GM19351 (cell line): ENCODE results near the gene SLCO3A1.

ENCODE experiments used
- ATAC-seq: cut with Tn5 transposase; IDR thresholded peaks from one replicate; pipeline ENCODE4 v1.9.1; 2021; ENCODE audit warnings: mild to moderate bottlenecking, moderate library complexity; ENCODE audit not compliant: unreplicated experiment

SLCO3A1 gene

GRCh38 chr15:91853511-91853947 is at the start of gene SLCO3A1:
TSS of gene SLCO3A1 (plus strand) at chr15:91853708.
- peak; percentile 5 for ATAC-seq

DNA sequence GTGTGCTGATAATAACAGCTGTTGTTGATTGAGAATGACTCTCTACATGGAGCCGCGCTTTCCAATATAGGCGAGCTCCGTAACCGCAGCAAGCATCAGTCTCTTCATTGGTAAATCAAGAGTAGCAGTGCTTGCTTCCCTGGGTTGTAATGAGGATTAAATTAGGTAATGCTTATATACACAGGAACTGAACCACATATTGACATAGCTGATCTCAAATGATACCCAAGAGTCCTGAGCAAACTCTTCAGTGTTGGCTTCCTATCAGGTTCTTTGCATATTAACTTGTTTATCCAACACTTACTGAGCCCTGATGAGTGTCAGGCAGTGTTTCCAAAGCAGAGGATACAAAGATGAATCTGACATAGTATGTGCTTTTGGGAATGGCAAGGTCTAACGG is 46.4 kb upstream of the SLCO3A1 start:
- no peak for ATAC-seq

DNA sequence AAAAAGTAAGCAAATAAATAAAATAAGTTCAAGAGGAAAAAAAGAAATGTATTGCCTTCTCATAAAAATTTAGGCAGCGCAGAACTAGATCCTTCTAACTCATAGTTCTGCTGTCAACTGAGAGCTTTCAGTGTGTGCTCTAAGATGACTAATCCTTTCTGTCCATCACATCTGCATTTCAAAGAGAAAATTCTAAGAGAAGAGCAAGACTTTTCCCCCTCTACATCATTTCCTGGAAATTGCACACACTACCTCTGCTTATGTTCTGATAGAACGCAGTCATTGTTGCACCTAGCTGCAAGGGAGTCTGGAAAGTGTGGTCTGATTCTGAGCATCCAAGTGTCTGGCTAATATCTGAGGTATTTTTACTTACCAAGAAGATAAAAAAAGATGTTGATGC is 39.6 kb upstream of the SLCO3A1 start:
- no peak for ATAC-seq

- no peak for ATAC-seq
These were observed 36.6 kb upstream of the SLCO3A1 start for GRCh38 chr15:91816942-91817341.

DNA sequence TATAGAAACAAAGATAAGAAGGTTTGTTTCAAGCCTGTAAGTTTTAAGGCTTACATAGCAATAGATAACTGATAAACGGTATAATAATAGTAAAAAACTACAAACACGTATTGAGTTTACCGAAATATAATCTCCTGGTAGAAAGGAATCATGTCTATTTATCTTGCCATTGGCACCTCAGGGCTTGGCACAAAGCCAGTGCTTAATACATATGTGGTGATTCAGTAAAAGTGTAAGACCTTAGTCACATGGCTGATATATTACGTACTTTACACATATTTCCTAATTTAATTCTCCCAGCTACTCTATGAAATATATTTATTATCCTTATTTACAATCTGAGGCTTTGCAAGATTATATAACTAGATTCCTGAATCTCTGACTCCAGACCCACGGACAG is 32.0 kb upstream of the SLCO3A1 start:
- no peak for ATAC-seq

- ATAC-seq, result no peak
These were observed 29.3 kb upstream of the SLCO3A1 start for GRCh38 chr15:91824256-91824655.

- ATAC-seq, result no peak
These were observed 27.1 kb upstream of the SLCO3A1 start for GRCh38 chr15:91826443-91826842.

DNA sequence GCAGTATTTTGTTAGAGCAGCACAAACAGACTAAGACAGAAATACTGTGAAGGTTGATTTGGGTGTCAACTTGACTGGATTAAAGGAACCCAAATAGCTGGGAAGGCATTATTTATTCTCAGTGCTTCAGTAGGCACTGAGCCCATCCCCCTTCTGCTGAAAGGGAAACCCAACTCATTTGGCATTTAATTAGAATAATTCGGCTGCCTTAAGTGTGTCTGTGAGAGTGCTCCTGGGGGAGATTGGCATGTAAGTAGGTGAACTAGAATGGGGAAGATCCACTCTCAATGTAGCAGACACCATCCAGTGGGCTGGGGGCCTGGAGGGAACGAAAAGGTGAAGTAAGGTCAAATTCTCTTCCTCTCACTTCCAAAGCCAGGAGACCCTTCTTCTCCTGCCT is 20.5 kb upstream of the SLCO3A1 start:
- ATAC-seq, result no peak

- no peak for ATAC-seq
These were observed 13.6 kb upstream of the SLCO3A1 start for GRCh38 chr15:91839867-91840266.

GRCh38 chr15:91841861-91842260 is 11.6 kb upstream of the SLCO3A1 start:
- no peak for ATAC-seq

- ATAC-seq, result no peak
These were observed 9.2 kb upstream of the SLCO3A1 start for GRCh38 chr15:91844341-91844740.

DNA sequence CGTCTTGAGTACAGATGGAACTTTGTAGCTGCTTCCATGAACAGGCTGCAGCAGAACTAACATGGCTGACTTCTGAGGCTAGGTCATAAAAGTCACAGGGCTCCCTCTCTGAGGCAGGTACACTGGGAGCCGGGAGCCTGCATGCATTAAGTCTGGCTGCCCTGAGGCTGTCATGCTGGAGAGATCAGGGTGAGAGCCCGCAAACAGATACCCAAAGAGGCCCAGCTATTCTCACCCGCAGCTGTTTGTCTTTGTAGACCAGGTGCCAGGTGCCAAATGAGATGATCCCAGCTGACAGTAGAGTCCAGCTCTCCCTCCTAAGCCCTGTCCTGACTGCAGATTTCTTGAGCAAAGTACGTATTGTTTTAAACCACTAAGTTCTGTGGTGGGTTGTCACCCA is 8.6 kb upstream of the SLCO3A1 start:
- ATAC-seq, result no peak

GRCh38 chr15:91845720-91846119 is 7.8 kb upstream of the SLCO3A1 start:
- ATAC-seq, result no peak

- ATAC-seq, result no peak
These were observed 4.3 kb upstream of the SLCO3A1 start for GRCh38 chr15:91849180-91849579.

DNA sequence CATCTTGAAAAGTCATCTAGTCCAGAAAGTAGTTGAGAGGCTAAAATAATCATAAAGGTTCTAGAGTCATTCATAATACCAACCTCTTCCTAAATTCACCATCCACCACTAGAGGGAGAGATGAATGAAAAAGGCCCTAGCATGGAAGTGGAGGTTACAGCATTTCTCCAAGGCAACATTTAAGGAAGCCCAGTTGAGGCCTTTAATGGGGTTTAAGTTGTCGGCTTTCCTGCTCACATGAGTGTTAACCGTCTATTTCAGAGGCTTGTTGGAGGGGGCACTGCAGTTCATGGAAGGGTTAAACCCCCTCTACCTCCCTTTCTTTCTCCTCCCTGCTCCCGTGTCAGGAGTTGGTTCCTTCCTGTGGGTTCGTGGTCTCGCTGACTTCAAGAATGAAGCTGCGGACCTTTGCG is 3.8 kb upstream of the SLCO3A1 start:
- no peak for ATAC-seq

GRCh38 chr15:91852741-91853510 is 582 bp upstream of the SLCO3A1 start:
- peak; percentile 44 for ATAC-seq

DNA sequence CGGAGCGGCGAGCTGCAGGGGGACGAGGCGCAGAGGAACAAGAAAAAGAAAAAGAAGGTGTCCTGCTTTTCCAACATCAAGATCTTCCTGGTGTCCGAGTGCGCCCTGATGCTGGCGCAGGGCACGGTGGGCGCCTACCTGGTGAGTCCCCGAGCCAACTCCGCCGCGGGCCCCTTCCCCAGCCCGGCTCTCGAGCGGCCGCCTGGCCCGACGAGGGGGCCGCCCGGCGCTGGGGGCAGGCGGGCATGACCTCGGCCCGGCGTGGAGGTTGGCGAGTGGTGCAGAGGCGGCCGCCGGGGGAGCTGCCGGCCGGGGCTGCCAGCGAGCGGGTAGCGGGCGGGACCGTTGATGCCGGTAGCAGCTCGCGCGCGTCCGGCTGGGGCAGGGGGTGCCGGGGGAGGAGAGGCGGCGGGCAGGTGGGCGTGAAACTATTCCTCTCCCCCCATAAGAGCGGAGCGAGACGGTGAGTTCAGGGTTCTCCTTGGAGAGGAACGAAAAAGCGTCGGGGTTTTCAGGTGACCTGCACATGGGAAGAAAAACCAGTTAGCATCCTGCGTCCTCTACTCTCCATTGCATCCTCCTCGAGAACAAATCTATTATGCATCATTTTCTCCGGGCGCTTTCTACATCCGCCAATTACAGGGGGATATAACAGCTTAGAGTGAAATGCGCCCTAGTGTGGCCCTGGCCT is 585 bp downstream of the SLCO3A1 start:
- no peak for ATAC-seq

DNA sequence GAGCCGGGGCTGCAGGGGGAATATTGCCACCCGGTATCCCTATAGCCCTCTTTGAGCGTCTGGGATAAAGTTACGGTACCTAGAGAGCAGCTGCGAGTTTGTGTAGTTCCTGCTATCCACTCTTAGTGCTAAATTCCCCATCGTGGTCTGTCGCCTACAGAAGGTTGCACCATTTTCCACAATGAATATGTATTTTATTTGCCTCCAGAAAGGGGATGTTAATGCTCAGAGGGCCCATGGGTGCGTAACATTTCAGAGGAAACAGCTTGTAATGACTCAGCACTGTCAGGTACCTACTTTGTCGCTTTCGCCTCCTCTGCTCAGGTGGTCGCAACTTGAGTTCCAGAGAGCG is 1.1 kb downstream of the SLCO3A1 start:
- ATAC-seq, result no peak

GRCh38 chr15:91855241-91855640 is 1.7 kb downstream of the SLCO3A1 start:
- ATAC-seq, result no peak

- ATAC-seq, result peak; percentile 19
These were observed 2.4 kb downstream of the SLCO3A1 start for GRCh38 chr15:91855684-91856489.

DNA sequence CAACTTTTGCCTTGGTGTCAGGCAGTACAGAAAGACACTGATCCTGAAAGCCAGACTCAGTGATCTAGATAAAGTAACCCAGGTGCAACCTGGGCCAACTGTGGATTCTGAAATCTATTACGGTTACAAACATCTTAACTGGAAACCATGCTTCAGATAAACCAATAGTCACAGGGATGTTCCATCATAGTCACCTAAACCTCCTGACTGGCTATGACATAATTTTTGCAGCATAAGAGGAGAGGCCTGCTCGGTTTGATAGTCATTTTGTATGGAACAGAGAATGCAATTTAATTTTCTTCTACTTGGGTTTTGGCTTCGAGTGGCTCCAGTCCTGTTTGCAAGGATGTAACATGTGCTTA is 3.7 kb downstream of the SLCO3A1 start:
- ATAC-seq, result no peak

GRCh38 chr15:91857772-91858171 is 4.3 kb downstream of the SLCO3A1 start:
- peak; percentile 58 for ATAC-seq
